ENCODE data around the gene ALDH4A1. TPM values are rescaled to one million over a fixed set of nuclear protein-coding genes. Genes with fewer than 3 reads are reported as not detected.

The ALDH4A1 gene
- total and polyA plus RNA-seq, 2 experiments from 2014 or later: 11.3 to 33.8 TPM

DNA sequence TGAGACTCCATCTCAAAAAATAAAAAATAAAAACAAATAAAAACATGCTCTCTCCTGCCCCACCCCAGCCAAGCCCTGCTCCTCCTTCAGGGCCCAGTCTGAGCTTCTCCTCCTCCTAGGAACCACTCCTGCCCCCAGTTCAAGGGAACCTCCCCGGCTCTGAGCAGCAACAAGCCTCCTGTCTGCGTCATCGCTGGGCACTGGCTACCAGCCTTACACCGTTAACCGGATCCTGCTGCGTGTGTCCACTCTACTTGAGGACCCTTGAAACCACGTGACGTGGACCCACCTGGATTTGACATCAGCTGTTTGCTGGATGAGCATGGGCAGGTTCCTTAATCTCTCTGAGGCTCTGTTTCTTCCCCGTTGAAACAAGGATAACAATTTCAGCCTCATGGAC lies 41.3 kb downstream of the ALDH4A1 start:
- Histone ChIP-seq H3K4me1 (ENCODE audit: insufficient read depth) (no peaks in the 10 kb centered on the region), H3K36me3 (ENCODE audit: insufficient read depth) (no peaks in the 10 kb centered on the region), H3K9me2 (ENCODE audit: insufficient read depth) (0 out of 2 replicates have a peak, but pooled peaks cover 10% of the 10 kb centered on the region), H3K4me3 (no peak overlapping the region), H3F3A (replicated peaks; ENCODE audit: low read depth) (no peaks in the 10 kb centered on the region), H3K27ac (ENCODE audit: low read depth) (no peak overlapping the region), H3K27me3 (ENCODE audit: insufficient read depth) (no peaks in the 10 kb centered on the region), H3K4me2 (no peak overlapping the region), H3K79me2 (replicated peaks; ENCODE audit: insufficient read depth) (no peaks in the 10 kb centered on the region), H2AFZ (0 out of 2 replicates have a peak overlapping the region, but pooled peaks have one; percentile 2), H4K20me1 (replicated peaks; ENCODE audit: insufficient read depth) (no peaks in the 10 kb centered on the region)
- H3K27ac Mint-ChIP-seq: no peak overlapping the region
- DNase-seq (ENCODE audit: low spot score) (no peak), ATAC-seq (no peak)
- no peak for TF ChIP-seq ZNF331 (CRISPR knock-in tag; IDR thresholded peaks at IDR 0.05; ENCODE audit: low read depth)
- TF ChIP-seq ZNF114 (CRISPR knock-in tag; IDR thresholded peaks at IDR 0.05): no peak
- TF ChIP-seq EZH2 (IDR thresholded peaks at IDR 0.05; ENCODE audit: low read depth, unreplicated experiment): no peak
- TF ChIP-seq EZH2phosphoT487 (IDR thresholded peaks at IDR 0.05; ENCODE audit: unreplicated experiment): no peak
- no peak for TF ChIP-seq NANOG (IDR thresholded peaks at IDR 0.05; ENCODE audit: borderline replicate concordance)
- TF ChIP-seq, protein P1, sequence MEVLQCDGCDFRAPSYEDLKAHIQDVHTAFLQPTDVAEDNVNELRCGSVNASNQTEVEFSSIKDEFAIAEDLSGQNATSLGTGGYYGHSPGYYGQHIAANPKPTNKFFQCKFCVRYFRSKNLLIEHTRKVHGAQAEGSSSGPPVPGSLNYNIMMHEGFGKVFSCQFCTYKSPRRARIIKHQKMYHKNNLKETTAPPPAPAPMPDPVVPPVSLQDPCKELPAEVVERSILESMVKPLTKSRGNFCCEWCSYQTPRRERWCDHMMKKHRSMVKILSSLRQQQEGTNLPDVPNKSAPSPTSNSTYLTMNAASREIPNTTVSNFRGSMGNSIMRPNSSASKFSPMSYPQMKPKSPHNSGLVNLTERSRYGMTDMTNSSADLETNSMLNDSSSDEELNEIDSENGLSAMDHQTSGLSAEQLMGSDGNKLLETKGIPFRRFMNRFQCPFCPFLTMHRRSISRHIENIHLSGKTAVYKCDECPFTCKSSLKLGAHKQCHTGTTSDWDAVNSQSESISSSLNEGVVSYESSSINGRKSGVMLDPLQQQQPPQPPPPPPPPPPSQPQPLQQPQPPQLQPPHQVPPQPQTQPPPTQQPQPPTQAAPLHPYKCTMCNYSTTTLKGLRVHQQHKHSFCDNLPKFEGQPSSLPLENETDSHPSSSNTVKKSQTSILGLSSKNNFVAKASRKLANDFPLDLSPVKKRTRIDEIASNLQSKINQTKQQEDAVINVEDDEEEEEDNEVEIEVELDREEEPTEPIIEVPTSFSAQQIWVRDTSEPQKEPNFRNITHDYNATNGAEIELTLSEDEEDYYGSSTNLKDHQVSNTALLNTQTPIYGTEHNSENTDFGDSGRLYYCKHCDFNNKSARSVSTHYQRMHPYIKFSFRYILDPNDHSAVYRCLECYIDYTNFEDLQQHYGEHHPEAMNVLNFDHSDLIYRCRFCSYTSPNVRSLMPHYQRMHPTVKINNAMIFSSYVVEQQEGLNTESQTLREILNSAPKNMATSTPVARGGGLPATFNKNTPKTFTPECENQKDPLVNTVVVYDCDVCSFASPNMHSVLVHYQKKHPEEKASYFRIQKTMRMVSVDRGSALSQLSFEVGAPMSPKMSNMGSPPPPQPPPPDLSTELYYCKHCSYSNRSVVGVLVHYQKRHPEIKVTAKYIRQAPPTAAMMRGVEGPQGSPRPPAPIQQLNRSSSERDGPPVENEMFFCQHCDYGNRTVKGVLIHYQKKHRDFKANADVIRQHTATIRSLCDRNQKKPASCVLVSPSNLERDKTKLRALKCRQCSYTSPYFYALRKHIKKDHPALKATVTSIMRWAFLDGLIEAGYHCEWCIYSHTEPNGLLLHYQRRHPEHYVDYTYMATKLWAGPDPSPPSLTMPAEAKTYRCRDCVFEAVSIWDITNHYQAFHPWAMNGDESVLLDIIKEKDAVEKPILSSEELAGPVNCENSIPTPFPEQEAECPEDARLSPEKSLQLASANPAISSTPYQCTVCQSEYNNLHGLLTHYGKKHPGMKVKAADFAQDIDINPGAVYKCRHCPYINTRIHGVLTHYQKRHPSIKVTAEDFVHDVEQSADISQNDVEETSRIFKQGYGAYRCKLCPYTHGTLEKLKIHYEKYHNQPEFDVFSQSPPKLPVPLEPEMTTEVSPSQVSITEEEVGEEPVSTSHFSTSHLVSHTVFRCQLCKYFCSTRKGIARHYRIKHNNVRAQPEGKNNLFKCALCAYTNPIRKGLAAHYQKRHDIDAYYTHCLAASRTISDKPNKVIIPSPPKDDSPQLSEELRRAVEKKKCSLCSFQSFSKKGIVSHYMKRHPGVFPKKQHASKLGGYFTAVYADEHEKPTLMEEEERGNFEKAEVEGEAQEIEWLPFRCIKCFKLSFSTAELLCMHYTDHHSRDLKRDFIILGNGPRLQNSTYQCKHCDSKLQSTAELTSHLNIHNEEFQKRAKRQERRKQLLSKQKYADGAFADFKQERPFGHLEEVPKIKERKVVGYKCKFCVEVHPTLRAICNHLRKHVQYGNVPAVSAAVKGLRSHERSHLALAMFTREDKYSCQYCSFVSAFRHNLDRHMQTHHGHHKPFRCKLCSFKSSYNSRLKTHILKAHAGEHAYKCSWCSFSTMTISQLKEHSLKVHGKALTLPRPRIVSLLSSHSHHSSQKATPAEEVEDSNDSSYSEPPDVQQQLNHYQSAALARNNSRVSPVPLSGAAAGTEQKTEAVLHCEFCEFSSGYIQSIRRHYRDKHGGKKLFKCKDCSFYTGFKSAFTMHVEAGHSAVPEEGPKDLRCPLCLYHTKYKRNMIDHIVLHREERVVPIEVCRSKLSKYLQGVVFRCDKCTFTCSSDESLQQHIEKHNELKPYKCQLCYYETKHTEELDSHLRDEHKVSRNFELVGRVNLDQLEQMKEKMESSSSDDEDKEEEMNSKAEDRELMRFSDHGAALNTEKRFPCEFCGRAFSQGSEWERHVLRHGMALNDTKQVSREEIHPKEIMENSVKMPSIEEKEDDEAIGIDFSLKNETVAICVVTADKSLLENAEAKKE (CRISPR knock-in tag; IDR thresholded peaks at IDR 0.05): no peak
- TF ChIP-seq, protein P2, sequence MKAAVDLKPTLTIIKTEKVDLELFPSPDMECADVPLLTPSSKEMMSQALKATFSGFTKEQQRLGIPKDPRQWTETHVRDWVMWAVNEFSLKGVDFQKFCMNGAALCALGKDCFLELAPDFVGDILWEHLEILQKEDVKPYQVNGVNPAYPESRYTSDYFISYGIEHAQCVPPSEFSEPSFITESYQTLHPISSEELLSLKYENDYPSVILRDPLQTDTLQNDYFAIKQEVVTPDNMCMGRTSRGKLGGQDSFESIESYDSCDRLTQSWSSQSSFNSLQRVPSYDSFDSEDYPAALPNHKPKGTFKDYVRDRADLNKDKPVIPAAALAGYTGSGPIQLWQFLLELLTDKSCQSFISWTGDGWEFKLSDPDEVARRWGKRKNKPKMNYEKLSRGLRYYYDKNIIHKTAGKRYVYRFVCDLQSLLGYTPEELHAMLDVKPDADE (IDR thresholded peaks at IDR 0.05): no peak
- TF ChIP-seq, protein P3, sequence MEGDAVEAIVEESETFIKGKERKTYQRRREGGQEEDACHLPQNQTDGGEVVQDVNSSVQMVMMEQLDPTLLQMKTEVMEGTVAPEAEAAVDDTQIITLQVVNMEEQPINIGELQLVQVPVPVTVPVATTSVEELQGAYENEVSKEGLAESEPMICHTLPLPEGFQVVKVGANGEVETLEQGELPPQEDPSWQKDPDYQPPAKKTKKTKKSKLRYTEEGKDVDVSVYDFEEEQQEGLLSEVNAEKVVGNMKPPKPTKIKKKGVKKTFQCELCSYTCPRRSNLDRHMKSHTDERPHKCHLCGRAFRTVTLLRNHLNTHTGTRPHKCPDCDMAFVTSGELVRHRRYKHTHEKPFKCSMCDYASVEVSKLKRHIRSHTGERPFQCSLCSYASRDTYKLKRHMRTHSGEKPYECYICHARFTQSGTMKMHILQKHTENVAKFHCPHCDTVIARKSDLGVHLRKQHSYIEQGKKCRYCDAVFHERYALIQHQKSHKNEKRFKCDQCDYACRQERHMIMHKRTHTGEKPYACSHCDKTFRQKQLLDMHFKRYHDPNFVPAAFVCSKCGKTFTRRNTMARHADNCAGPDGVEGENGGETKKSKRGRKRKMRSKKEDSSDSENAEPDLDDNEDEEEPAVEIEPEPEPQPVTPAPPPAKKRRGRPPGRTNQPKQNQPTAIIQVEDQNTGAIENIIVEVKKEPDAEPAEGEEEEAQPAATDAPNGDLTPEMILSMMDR (conservative IDR thresholded peaks at IDR 0.05; ENCODE audit: low read depth in 2 of 2): no peak
- TF ChIP-seq JUNB (IDR thresholded peaks at IDR 0.05; ENCODE audit: unreplicated experiment): no peak
- TF ChIP-seq STAT1 (IDR thresholded peaks at IDR 0.05; ENCODE audit: unreplicated experiment): no peak
- H3K27me3 Mint-ChIP-seq (ENCODE audit: insufficient read depth, low read depth, poor library complexity): no peaks in the 10 kb centered on the region
- H3K9me3 Mint-ChIP-seq: no peaks in the 10 kb centered on the region
- no peaks in the 10 kb centered on the region for H3K36me3 Mint-ChIP-seq (ENCODE audit: low read depth)
- H3K4me3 Mint-ChIP-seq: no peak overlapping the region
- H3K4me1 Mint-ChIP-seq: no peaks in the 10 kb centered on the region
